BLaER1 (cell line): Measurements from ENCODE around the gene DPCD.

Source experiments
- H3K27ac ChIP-seq: shearing (Covaris generic); formaldehyde crosslinking; 2 replicates; pipeline ENCODE4 v1.8.1; 2022
- H3K27me3 ChIP-seq: shearing (Covaris generic); formaldehyde crosslinking; 2 replicates; pipeline ENCODE4 v1.8.1; 2022
- H3K36me3 ChIP-seq: shearing (Covaris generic); formaldehyde crosslinking; 2 replicates; pipeline ENCODE4 v1.8.1; 2022
- H3K4me1 ChIP-seq: shearing (Covaris generic); formaldehyde crosslinking; 2 replicates; pipeline ENCODE4 v1.8.1; 2022
- H3K4me2 ChIP-seq: shearing (Covaris generic); formaldehyde crosslinking; 2 replicates; pipeline ENCODE4 v1.8.1; 2022
- H3K4me3 ChIP-seq: shearing (Covaris generic); formaldehyde crosslinking; 2 replicates; pipeline ENCODE4 v1.8.1; 2022
- H3K9ac ChIP-seq: shearing (Covaris generic); formaldehyde crosslinking; 2 replicates; pipeline ENCODE4 v1.8.1; 2022
- H3K9me3 ChIP-seq: shearing (Covaris generic); formaldehyde crosslinking; 2 replicates; pipeline ENCODE4 v1.8.1; 2022
- H4K20me1 ChIP-seq: shearing (Covaris generic); formaldehyde crosslinking; 2 replicates; pipeline ENCODE4 v1.8.1; 2022
- Cebpa-rat ChIP-seq: shearing (Covaris generic); IDR thresholded peaks from 2 replicates; pipeline ENCODE4 v1.8.1; 2022

Gene DPCD

GRCh38 chr10:101609481-101609880 lies 21.4 kb downstream of the DPCD start:
- H3K4me2 ChIP-seq: no peak overlapping the region
- H3K27me3 ChIP-seq: no peaks in the 10 kb centered on the region
- no peak overlapping the region for H3K9ac ChIP-seq
- 0 out of 2 replicates have a peak, but pooled peaks cover 5% of the 10 kb centered on the region for H3K4me1 ChIP-seq
- H4K20me1 ChIP-seq: peaks cover 30% of the 10 kb centered on the region; the same call in 1 of the 2 replicates
- no peak overlapping the region for H3K4me3 ChIP-seq
- no peaks in the 10 kb centered on the region for H3K9me3 ChIP-seq
- H3K36me3 ChIP-seq: peaks cover 95% of the 10 kb centered on the region
- H3K27ac ChIP-seq: no peak overlapping the region
- no peak for TF ChIP-seq Cebpa-rat

- H3K9ac ChIP-seq: no peak overlapping the region
- no peak overlapping the region for H3K27ac ChIP-seq
- H3K9me3 ChIP-seq: no peaks in the 10 kb centered on the region
- no peaks in the 10 kb centered on the region for H3K27me3 ChIP-seq
- TF ChIP-seq Cebpa-rat: no peak
- peaks cover 40% of the 10 kb centered on the region for H4K20me1 ChIP-seq
- no peak overlapping the region for H3K4me2 ChIP-seq
- H3K36me3 ChIP-seq: peaks cover 95% of the 10 kb centered on the region
- no peak overlapping the region for H3K4me3 ChIP-seq
- H3K4me1 ChIP-seq: 0 out of 2 replicates have a peak, but pooled peaks cover 5% of the 10 kb centered on the region
Measured at GRCh38 chr10:101611096-101611905, 23.2 kb downstream of the DPCD start.

GRCh38 chr10:101612086-101612485 lies 24.0 kb downstream of the DPCD start:
- H3K9me3 ChIP-seq: no peaks in the 10 kb centered on the region
- peaks cover 48% of the 10 kb centered on the region for H4K20me1 ChIP-seq
- no peak overlapping the region for H3K4me2 ChIP-seq
- peaks cover 6% of the 10 kb centered on the region; the same call in 1 of the 2 replicates for H3K4me1 ChIP-seq
- no peaks in the 10 kb centered on the region for H3K27me3 ChIP-seq
- H3K27ac ChIP-seq: no peak overlapping the region
- H3K9ac ChIP-seq: no peak overlapping the region
- no peak overlapping the region for H3K4me3 ChIP-seq
- no peak for TF ChIP-seq Cebpa-rat
- H3K36me3 ChIP-seq: peaks cover 95% of the 10 kb centered on the region

GRCh38 chr10:101612872-101613271 lies 24.8 kb downstream of the DPCD start:
- TF ChIP-seq Cebpa-rat: no peak
- no peak overlapping the region for H3K4me2 ChIP-seq

GRCh38 chr10:101613646-101614045 lies 25.5 kb downstream of the DPCD start:
- Histone ChIP-seq H3K36me3 (peaks cover 91% of the 10 kb centered on the region), H3K9ac (no peak overlapping the region), H3K27ac (no peak overlapping the region), H3K4me2 (no peak overlapping the region), H3K27me3 (no peaks in the 10 kb centered on the region), H3K4me1 (peaks cover 21% of the 10 kb centered on the region), H3K4me3 (no peak overlapping the region), H3K9me3 (no peaks in the 10 kb centered on the region), H4K20me1 (peaks cover 61% of the 10 kb centered on the region)
- no peak for TF ChIP-seq Cebpa-rat

More at GRCh38 chr10:101612872-101613271, 24.8 kb downstream of the DPCD start:
- H3K4me1 ChIP-seq: peaks cover 14% of the 10 kb centered on the region
- no peak overlapping the region for H3K27ac ChIP-seq
- no peak overlapping the region for H3K4me3 ChIP-seq
- peaks cover 54% of the 10 kb centered on the region for H4K20me1 ChIP-seq
- H3K27me3 ChIP-seq: no peaks in the 10 kb centered on the region
- no peak overlapping the region for H3K9ac ChIP-seq
- H3K36me3 ChIP-seq: peaks cover 92% of the 10 kb centered on the region
- no peaks in the 10 kb centered on the region for H3K9me3 ChIP-seq

- H3K4me1 ChIP-seq: peaks cover 26% of the 10 kb centered on the region
- H3K9me3 ChIP-seq: no peaks in the 10 kb centered on the region
- peaks cover 91% of the 10 kb centered on the region for H3K36me3 ChIP-seq
- H3K4me2 ChIP-seq: no peak overlapping the region
- no peak overlapping the region for H3K4me3 ChIP-seq
- no peak for TF ChIP-seq Cebpa-rat
- H3K27ac ChIP-seq: no peak overlapping the region
- peaks cover 61% of the 10 kb centered on the region for H4K20me1 ChIP-seq
- no peaks in the 10 kb centered on the region for H3K27me3 ChIP-seq
- H3K9ac ChIP-seq: no peak overlapping the region
Measured at GRCh38 chr10:101614663-101615524, 26.8 kb downstream of the DPCD start.

GRCh38 chr10:101615525-101616116 lies 27.5 kb downstream of the DPCD start:
- H3K36me3 ChIP-seq: peaks cover 91% of the 10 kb centered on the region
- H3K27me3 ChIP-seq: no peaks in the 10 kb centered on the region
- no peak overlapping the region for H3K4me3 ChIP-seq
- no peak overlapping the region for H3K4me2 ChIP-seq
- no peak overlapping the region for H3K27ac ChIP-seq
- no peaks in the 10 kb centered on the region for H3K9me3 ChIP-seq
- peaks cover 26% of the 10 kb centered on the region for H3K4me1 ChIP-seq
- H3K9ac ChIP-seq: no peak overlapping the region
- no peak for TF ChIP-seq Cebpa-rat
- H4K20me1 ChIP-seq: peaks cover 60% of the 10 kb centered on the region

- Histone ChIP-seq H3K27me3 (no peaks in the 10 kb centered on the region), H3K27ac (no peak overlapping the region), H3K9ac (no peak overlapping the region), H4K20me1 (peaks cover 50% of the 10 kb centered on the region), H3K4me3 (no peak overlapping the region), H3K9me3 (no peaks in the 10 kb centered on the region), H3K36me3 (peaks cover 91% of the 10 kb centered on the region), H3K4me1 (peaks cover 26% of the 10 kb centered on the region), H3K4me2 (no peak overlapping the region)
- TF ChIP-seq Cebpa-rat: no peak
Measured at GRCh38 chr10:101616415-101617101, 28.4 kb downstream of the DPCD start.

- Histone ChIP-seq H3K36me3 (peaks cover 91% of the 10 kb centered on the region), H3K4me3 (no peak overlapping the region), H3K9ac (no peak overlapping the region), H4K20me1 (peaks cover 46% of the 10 kb centered on the region), H3K27ac (0 out of 2 replicates have a peak overlapping the region, but pooled peaks have one; percentile 7), H3K27me3 (no peaks in the 10 kb centered on the region), H3K4me2 (peak overlapping the region; percentile 47), H3K4me1 (peaks cover 26% of the 10 kb centered on the region), H3K9me3 (no peaks in the 10 kb centered on the region)
- TF ChIP-seq Cebpa-rat: no peak
Measured at GRCh38 chr10:101617102-101617823, 29.1 kb downstream of the DPCD start.
